Liver (tissue), 9 donors: ENCODE measurements around the gene RAVER2. TPM values are rescaled to one million over a fixed set of nuclear protein-coding genes. Genes with fewer than 3 reads are reported as not detected.
A peak's percentile ranks its signal among the peaks of the same experiment; 100 is the strongest.

Experiments
- DNase-seq: peaks from one replicate; pipeline ENCODE4 v3.0.0-alpha.2; 2017; ENCODE audit warnings: low spot score
- H3K27ac ChIP-seq, 2 donors: one replicate each; pipeline ENCODE4 v1.7.0; 2013; ENCODE audit warnings: inconsistent platforms in 2 of 2, low read length in 2 of 2, control low read depth in 1 of 2, low read depth in 1 of 2, mild to moderate bottlenecking in 1 of 2
- H3K27me3 ChIP-seq, 4 donors: one replicate each; pipeline versions ENCODE4 v1.6.1 to v1.7.0; 2013; ENCODE audit warnings: low read length in 3 of 4, inconsistent platforms in 1 of 4, mild to moderate bottlenecking in 1 of 4, moderate library complexity in 1 of 4; ENCODE audit not compliant: control insufficient read depth in 4 of 4, insufficient read depth in 4 of 4
- H3K36me3 ChIP-seq, 4 donors: one replicate each; pipeline versions ENCODE4 v1.6.1 to v1.7.0; 2013; ENCODE audit warnings: low read length in 3 of 4, mild to moderate bottlenecking in 3 of 4, low read depth in 1 of 4, moderate library complexity in 1 of 4; ENCODE audit not compliant: control insufficient read depth in 4 of 4, insufficient read depth in 3 of 4
- H3K4me1 ChIP-seq, 4 donors: one replicate each; pipeline versions ENCODE4 v1.6.1 to v1.7.0; 2013; ENCODE audit warnings: low read length in 3 of 4, mild to moderate bottlenecking in 3 of 4, moderate library complexity in 1 of 4; ENCODE audit not compliant: control insufficient read depth in 4 of 4, insufficient read depth in 4 of 4
- H3K4me3 ChIP-seq, 3 donors: one replicate each; pipeline versions ENCODE4 v1.6.1 to v1.7.0; 2013; ENCODE audit warnings: low read length in 3 of 3, control low read depth in 1 of 3, low read depth in 1 of 3, mild to moderate bottlenecking in 1 of 3
- H3K9ac ChIP-seq, 2 donors: one replicate each; pipeline ENCODE4 v1.7.0; 2013; ENCODE audit warnings: low read length in 2 of 2, mild to moderate bottlenecking in 2 of 2, moderate library complexity in 2 of 2, control low read depth in 1 of 2, low read depth in 1 of 2
- H3K9me3 ChIP-seq, 4 donors: one replicate each; pipeline versions ENCODE4 v1.6.1 to v1.7.0; 2013; ENCODE audit warnings: low read length in 3 of 4; ENCODE audit not compliant: control insufficient read depth in 4 of 4
- ATF3 ChIP-seq: IDR thresholded peaks from 2 replicates; pipeline ENCODE4 v1.6.1; 2016; ENCODE audit warnings: antibody characterized with exemption
- EGR1 ChIP-seq, 2 donors: IDR thresholded peaks; 2 replicates each; pipeline ENCODE4 v1.6.1; 2016 to 2018; ENCODE audit warnings: antibody characterized with exemption in 2 of 2, low read depth in 2 of 2
- FOXA1 ChIP-seq: IDR thresholded peaks from 2 replicates; pipeline ENCODE4 v1.6.1; 2016; ENCODE audit warnings: antibody characterized with exemption
- FOXA2 ChIP-seq: IDR thresholded peaks from 2 replicates; pipeline ENCODE4 v1.6.1; 2016; ENCODE audit warnings: antibody characterized with exemption
- GABPA ChIP-seq, 2 donors: IDR thresholded peaks in 1 of 2; conservative IDR thresholded peaks in 1 of 2; 2 replicates each; pipeline ENCODE4 v1.6.1; 2016; ENCODE audit warnings: antibody characterized with exemption in 2 of 2, mild to moderate bottlenecking in 1 of 2, moderate library complexity in 1 of 2
- HNF4G ChIP-seq: IDR thresholded peaks from 2 replicates; pipeline ENCODE4 v1.6.1; 2016; ENCODE audit warnings: antibody characterized with exemption
- JUND ChIP-seq, 2 donors: IDR thresholded peaks; 2 replicates each; pipeline ENCODE4 v1.6.1; 2016; ENCODE audit warnings: antibody characterized with exemption in 2 of 2
- MAX ChIP-seq: IDR thresholded peaks from 2 replicates; pipeline ENCODE4 v1.6.1; 2016; ENCODE audit warnings: antibody characterized with exemption
- RAD21 ChIP-seq, 2 donors: IDR thresholded peaks; 2 replicates each; pipeline ENCODE4 v1.6.1; 2016; ENCODE audit warnings: antibody characterized with exemption in 2 of 2, mild to moderate bottlenecking in 2 of 2
- RXRA ChIP-seq, 2 donors: IDR thresholded peaks; 2 replicates each; pipeline ENCODE4 v1.6.1; 2017 to 2018; ENCODE audit warnings: antibody characterized with exemption in 2 of 2, mild to moderate bottlenecking in 1 of 2
- TAF1 ChIP-seq: conservative IDR thresholded peaks from 2 replicates; pipeline ENCODE4 v1.6.1; 2016; ENCODE audit warnings: antibody characterized with exemption, mild to moderate bottlenecking
- WGBS: extraction: QIAGEN DNeasy Blood & Tissue Kit; methylation state at CpG from one replicate; pipeline ENCODE4 v1.1.7; 2013; 5-methylcytosine and 5-hydroxymethylcytosine counted together
- polyA plus RNA-seq, 2 donors: library from polyadenylated mRNA; stranded (reverse) in 1 of 2; unstranded in 1 of 2; fragments of 200-250 nt in 1 of 2; fragments of >200 nt in 1 of 2; fragmentation: Nextera tagmentation in 1 of 2; extraction: Ambion mirVana in 1 of 2; gene quantifications; one replicate each; pipeline versions ENCODE4 v1.2.1 to v1.2.3, GENCODE V29; 2013 to 2015
- total RNA-seq, 2 donors: library from RNA; depleted of rRNA; stranded (reverse); fragments of >200 nt; gene quantifications; one replicate each; pipeline ENCODE4 v1.2.3, GENCODE V29; 2014
- TF ChIP-seq, protein P1 (sequence below): fragments of 150-350 bp; IDR thresholded peaks from 2 replicates; pipeline ENCODE4 v1.5.1; 2017; ENCODE audit warnings: improper control_type of control experiment, low read depth, low read length; ENCODE audit not compliant: missing input control
- TF ChIP-seq, protein P2 (sequence below): IDR thresholded peaks from 2 replicates; pipeline ENCODE4 v1.6.1; 2016; ENCODE audit warnings: antibody characterized with exemption, mild to moderate bottlenecking
- donor health status: healthy.
- donor health status: healthy.
- donor health status: healthy.
- donor health status: healthy.
- donor health status: healthy.

The RAVER2 gene
- total and polyA plus RNA-seq, 4 donors: 0.40 to 6.7 (median 0.96) TPM

DNA sequence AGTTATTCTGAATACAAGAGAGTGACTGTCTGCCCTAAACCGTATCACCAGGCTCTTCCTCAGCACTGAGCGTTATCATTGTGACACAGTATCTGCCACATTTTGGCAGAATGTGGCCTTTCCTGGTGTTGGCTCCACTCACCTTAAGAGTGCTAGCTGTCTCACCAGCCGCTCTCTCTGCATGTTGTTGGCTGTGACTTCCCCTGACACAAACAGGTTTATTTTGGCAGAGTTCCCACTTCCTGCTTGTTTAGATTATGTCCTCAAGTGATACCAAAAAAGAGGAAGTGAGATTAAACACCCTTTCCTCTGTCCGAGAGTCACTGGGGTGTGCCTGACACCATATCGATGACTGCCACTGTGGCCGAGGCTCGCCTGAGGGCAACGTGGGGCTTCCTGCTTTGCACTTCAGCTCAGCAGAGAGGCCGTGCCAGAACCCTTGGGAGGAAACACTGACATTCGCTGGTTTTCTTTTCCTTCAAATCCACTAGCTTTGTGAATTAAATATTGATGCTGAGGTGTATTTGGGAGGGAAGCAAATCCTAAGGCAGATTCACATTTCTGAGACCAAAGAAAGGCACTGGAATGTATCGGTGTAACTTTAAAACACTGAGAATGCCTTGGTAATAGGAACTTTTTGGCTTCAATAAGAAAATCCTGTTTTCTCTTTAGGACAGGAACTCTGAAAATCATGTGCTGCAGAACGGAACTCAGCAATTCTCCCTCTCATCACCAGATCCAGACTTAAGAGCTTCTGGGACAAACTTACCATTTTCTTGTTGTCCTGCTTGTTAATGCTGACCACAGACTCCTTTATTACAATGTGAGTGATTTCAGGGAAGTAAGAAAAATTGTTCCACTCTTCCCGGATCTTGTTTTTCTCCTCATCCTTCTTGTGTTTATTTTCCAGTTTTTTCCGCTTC is 119.4 kb downstream of the RAVER2 start (continued):
- TF ChIP-seq FOXA1 (no peak), MAX (peak; percentile 68), RAD21 (IDR thresholded peaks at IDR 0.05) (peak; percentile 35 to 64), HNF4G (no peak)

DNA sequence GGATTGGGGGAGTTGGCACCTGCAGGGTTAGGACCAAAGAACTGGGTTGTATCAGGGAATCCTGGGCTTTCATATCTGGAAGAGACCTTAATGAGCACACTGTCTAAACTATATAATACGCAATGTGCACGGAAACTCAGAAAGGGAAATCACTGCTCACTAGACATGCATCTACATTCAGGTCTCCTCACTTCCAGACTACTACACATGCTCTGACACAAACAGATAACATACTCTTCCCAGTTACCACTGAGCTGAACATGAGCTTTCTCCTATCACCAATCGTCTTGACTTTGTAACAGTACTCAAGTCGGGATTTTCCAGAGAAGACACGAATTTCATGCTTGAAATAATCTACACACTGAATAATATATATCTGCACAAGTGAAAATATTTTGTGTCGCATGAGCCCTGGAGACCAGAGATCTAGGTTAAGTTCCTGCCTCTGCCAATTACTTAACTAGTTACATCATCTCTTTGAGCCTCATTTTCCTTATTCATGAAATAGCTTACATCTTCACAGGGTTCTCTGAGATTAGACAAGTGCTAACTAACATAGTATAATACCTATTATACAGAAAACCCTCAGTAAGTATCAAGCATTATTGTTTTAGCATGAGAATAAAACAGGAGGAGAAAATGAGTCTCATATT is 120.4 kb downstream of the RAVER2 start:
- Histone ChIP-seq H3K4me3 (no peak overlapping the region), H3K36me3 (peaks cover 2 to 37% (median 17%) of the 10 kb centered on the region in 4 donors), H3K27me3 (no peaks in the 10 kb centered on the region), H3K9me3 (no peaks in the 10 kb centered on the region), H3K9ac (no peak overlapping the region), H3K4me1 (peaks cover 0 to 2% (median 0%) of the 10 kb centered on the region in 4 donors), H3K27ac (peak overlapping the region in 1 of 2 donors; percentile 52)
- WGBS: 87% methylated on average over 6 of the region's 6 CpGs
- TF ChIP-seq JUND (IDR thresholded peaks at IDR 0.05) (no peak), EGR1 (IDR thresholded peaks at IDR 0.05; ENCODE audit: low read depth in 2 of 2) (no peak), MAX (no peak), ATF3 (no peak), FOXA2 (no peak), GABPA (IDR thresholded peaks at IDR 0.05 in 1 of 2, conservative IDR thresholded peaks at IDR 0.05 in 1 of 2) (no peak), TAF1 (no peak), RAD21 (IDR thresholded peaks at IDR 0.05) (no peak), RXRA (IDR thresholded peaks at IDR 0.05) (no peak)
- TF ChIP-seq, protein P1, sequence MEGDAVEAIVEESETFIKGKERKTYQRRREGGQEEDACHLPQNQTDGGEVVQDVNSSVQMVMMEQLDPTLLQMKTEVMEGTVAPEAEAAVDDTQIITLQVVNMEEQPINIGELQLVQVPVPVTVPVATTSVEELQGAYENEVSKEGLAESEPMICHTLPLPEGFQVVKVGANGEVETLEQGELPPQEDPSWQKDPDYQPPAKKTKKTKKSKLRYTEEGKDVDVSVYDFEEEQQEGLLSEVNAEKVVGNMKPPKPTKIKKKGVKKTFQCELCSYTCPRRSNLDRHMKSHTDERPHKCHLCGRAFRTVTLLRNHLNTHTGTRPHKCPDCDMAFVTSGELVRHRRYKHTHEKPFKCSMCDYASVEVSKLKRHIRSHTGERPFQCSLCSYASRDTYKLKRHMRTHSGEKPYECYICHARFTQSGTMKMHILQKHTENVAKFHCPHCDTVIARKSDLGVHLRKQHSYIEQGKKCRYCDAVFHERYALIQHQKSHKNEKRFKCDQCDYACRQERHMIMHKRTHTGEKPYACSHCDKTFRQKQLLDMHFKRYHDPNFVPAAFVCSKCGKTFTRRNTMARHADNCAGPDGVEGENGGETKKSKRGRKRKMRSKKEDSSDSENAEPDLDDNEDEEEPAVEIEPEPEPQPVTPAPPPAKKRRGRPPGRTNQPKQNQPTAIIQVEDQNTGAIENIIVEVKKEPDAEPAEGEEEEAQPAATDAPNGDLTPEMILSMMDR: no peak
- TF ChIP-seq, protein P2, sequence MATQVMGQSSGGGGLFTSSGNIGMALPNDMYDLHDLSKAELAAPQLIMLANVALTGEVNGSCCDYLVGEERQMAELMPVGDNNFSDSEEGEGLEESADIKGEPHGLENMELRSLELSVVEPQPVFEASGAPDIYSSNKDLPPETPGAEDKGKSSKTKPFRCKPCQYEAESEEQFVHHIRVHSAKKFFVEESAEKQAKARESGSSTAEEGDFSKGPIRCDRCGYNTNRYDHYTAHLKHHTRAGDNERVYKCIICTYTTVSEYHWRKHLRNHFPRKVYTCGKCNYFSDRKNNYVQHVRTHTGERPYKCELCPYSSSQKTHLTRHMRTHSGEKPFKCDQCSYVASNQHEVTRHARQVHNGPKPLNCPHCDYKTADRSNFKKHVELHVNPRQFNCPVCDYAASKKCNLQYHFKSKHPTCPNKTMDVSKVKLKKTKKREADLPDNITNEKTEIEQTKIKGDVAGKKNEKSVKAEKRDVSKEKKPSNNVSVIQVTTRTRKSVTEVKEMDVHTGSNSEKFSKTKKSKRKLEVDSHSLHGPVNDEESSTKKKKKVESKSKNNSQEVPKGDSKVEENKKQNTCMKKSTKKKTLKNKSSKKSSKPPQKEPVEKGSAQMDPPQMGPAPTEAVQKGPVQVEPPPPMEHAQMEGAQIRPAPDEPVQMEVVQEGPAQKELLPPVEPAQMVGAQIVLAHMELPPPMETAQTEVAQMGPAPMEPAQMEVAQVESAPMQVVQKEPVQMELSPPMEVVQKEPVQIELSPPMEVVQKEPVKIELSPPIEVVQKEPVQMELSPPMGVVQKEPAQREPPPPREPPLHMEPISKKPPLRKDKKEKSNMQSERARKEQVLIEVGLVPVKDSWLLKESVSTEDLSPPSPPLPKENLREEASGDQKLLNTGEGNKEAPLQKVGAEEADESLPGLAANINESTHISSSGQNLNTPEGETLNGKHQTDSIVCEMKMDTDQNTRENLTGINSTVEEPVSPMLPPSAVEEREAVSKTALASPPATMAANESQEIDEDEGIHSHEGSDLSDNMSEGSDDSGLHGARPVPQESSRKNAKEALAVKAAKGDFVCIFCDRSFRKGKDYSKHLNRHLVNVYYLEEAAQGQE: no peak
- DNase-seq: no peak
